Stimulated activated CD8-positive, alpha-beta memory T cell treated with anti-CD3 and anti-CD28 coated beads, Interleukin-15, amount 100 ng/mL, for 4 hours (primary cell): ENCODE data around the gene URB1.

Experiments used
- DNase-seq, 2 donors: peaks; one replicate each; pipeline ENCODE4 v3.0.0-alpha.2; 2020; ENCODE audit warnings: low read depth in 2 of 2

URB1 gene

GRCh38 chr21:32340863-32341848, 51.7 kb downstream of the URB1 start:
- DNase-seq = no peak

- DNase-seq = no peak
Observed at GRCh38 chr21:32338209-32338921, 54.4 kb downstream of the URB1 start.

GRCh38 chr21:32337206-32337605, 55.6 kb downstream of the URB1 start:
- DNase-seq = no peak

- DNase-seq = no peak
Observed at GRCh38 chr21:32336711-32337110, 56.1 kb downstream of the URB1 start.

GRCh38 chr21:32335601-32336575, 56.9 kb downstream of the URB1 start:
- DNase-seq = no peak

- DNase-seq = no peak
Observed at GRCh38 chr21:32334980-32335531, 57.8 kb downstream of the URB1 start.

GRCh38 chr21:32333953-32334673, 58.7 kb downstream of the URB1 start:
- no peak for DNase-seq

- no peak for DNase-seq
Observed at GRCh38 chr21:32332463-32332951, 60.3 kb downstream of the URB1 start.

GRCh38 chr21:32331444-32332305, 61.1 kb downstream of the URB1 start:
- no peak for DNase-seq

- DNase-seq = no peak
Observed at GRCh38 chr21:32330784-32331311, 62.0 kb downstream of the URB1 start.

GRCh38 chr21:32329776-32330175, 63.0 kb downstream of the URB1 start:
- no peak for DNase-seq

GRCh38 chr21:32329331-32329730, 63.5 kb downstream of the URB1 start:
- DNase-seq = no peak

GRCh38 chr21:32328595-32328994, 64.2 kb downstream of the URB1 start:
- DNase-seq = no peak

GRCh38 chr21:32325706-32326105, 67.1 kb downstream of the URB1 start:
- no peak for DNase-seq

GRCh38 chr21:32322676-32323075, 70.1 kb downstream of the URB1 start:
- no peak for DNase-seq

- no peak for DNase-seq
Observed at GRCh38 chr21:32322103-32322502, 70.7 kb downstream of the URB1 start.

GRCh38 chr21:32321480-32321879, 71.3 kb downstream of the URB1 start:
- no peak for DNase-seq

GRCh38 chr21:32320726-32321125, 72.1 kb downstream of the URB1 start:
- DNase-seq = no peak

GRCh38 chr21:32320059-32320458, 72.8 kb downstream of the URB1 start:
- no peak for DNase-seq
